RWPE2 (cell line): ENCODE measurements around the gene ZNF292.
"Not testable (repeated sequence)": the region's sequence is repeated elsewhere in the genome, so short reads cannot be mapped to it uniquely, and the experiment has no call there.

Experiments used
- ATAC-seq: fragments of 200-7000 bp; cut with Tn5 transposase; 3 replicates; pipeline ENCODE4 v1.9.1; 2021; ENCODE audit warnings: low read depth
- DNase-seq: peaks from one replicate; pipeline ENCODE4 v3.0.0-alpha.2; 2020; ENCODE audit warnings: low spot score
- H3K27ac ChIP-seq: fragments of 450-650 bp; 2 replicates; pipeline ENCODE4 v1.5.1; 2017; ENCODE audit warnings: mild to moderate bottlenecking; ENCODE audit not compliant: poor library complexity, severe bottlenecking
- H3K27me3 ChIP-seq: fragments of 250-450 bp; sonication (Bioruptor Pico); 2 replicates; pipeline ENCODE4 v1.5.1; 2021; ENCODE audit warnings: mild to moderate bottlenecking, moderate library complexity; ENCODE audit not compliant: insufficient read depth, poor library complexity, severe bottlenecking
- H3K36me3 ChIP-seq: fragments of 250-450 bp; sonication (Bioruptor Pico); 2 replicates; pipeline ENCODE4 v1.5.1; 2020; ENCODE audit warnings: low read depth, mild to moderate bottlenecking, moderate library complexity
- H3K4me1 ChIP-seq: fragments of 250-450 bp; sonication (Bioruptor Pico); 2 replicates; pipeline ENCODE4 v1.5.1; 2021; ENCODE audit warnings: mild to moderate bottlenecking, moderate library complexity; ENCODE audit not compliant: insufficient read depth, poor library complexity, severe bottlenecking
- H3K4me3 ChIP-seq: fragments of 250-450 bp; sonication (Bioruptor Pico); 2 replicates; pipeline ENCODE4 v1.5.1; 2021; ENCODE audit warnings: mild to moderate bottlenecking, moderate library complexity; ENCODE audit not compliant: severe bottlenecking
- H3K9me3 ChIP-seq: fragments of 250-450 bp; sonication (Bioruptor Pico); 2 replicates; pipeline ENCODE4 v1.5.1; 2021; ENCODE audit warnings: mild to moderate bottlenecking, moderate library complexity; ENCODE audit not compliant: severe bottlenecking
- CTCF ChIP-seq: fragments of 450-650 bp; IDR thresholded peaks from one replicate; pipeline ENCODE4 v1.5.1; 2017; ENCODE audit warnings: mild to moderate bottlenecking, moderate library complexity; ENCODE audit not compliant: poor library complexity, severe bottlenecking

Gene ZNF292

GRCh38 chr6:87127737-87128136 is 27.6 kb upstream of the ZNF292 start:
- TF ChIP-seq CTCF: no peak

GRCh38 chr6:87136963-87137362 is 18.4 kb upstream of the ZNF292 start:
- H3K27me3 ChIP-seq: no peaks in the 10 kb centered on the region
- no peak overlapping the region for H3K27ac ChIP-seq
- ATAC-seq (no peak), DNase-seq (no peak)
- TF ChIP-seq CTCF: no peak
- no peaks in the 10 kb centered on the region for H3K4me1 ChIP-seq
- H3K4me3 ChIP-seq: no peak overlapping the region
- no peaks in the 10 kb centered on the region for H3K36me3 ChIP-seq
- H3K9me3 ChIP-seq: no peaks in the 10 kb centered on the region

More at GRCh38 chr6:87127737-87128136, 27.6 kb upstream of the ZNF292 start:
- Histone ChIP-seq H3K27me3 (no peaks in the 10 kb centered on the region), H3K4me1 (no peaks in the 10 kb centered on the region), H3K27ac (no peak overlapping the region), H3K9me3 (no peaks in the 10 kb centered on the region), H3K4me3 (no peak overlapping the region), H3K36me3 (no peaks in the 10 kb centered on the region)
- ATAC-seq (no peak), DNase-seq (no peak)

GRCh38 chr6:87139236-87139635 is 16.1 kb upstream of the ZNF292 start:
- H3K4me3 ChIP-seq: no peak overlapping the region
- H3K36me3 ChIP-seq: no peaks in the 10 kb centered on the region
- no peaks in the 10 kb centered on the region for H3K9me3 ChIP-seq
- ATAC-seq (peak; percentile 71; the same call in 1 of the 3 replicates), DNase-seq (no peak)
- peaks cover 6% of the 10 kb centered on the region for H3K27me3 ChIP-seq
- TF ChIP-seq CTCF: peak; percentile 83
- H3K4me1 ChIP-seq: no peaks in the 10 kb centered on the region
- no peak overlapping the region for H3K27ac ChIP-seq

- not testable (repeated sequence) for H3K4me3 ChIP-seq, H3K36me3 ChIP-seq, DNase-seq, H3K27me3 ChIP-seq, H3K27ac ChIP-seq, ATAC-seq, H3K9me3 ChIP-seq, H3K4me1 ChIP-seq
Measured at GRCh38 chr6:87139927-87140326, 15.4 kb upstream of the ZNF292 start.

DNA sequence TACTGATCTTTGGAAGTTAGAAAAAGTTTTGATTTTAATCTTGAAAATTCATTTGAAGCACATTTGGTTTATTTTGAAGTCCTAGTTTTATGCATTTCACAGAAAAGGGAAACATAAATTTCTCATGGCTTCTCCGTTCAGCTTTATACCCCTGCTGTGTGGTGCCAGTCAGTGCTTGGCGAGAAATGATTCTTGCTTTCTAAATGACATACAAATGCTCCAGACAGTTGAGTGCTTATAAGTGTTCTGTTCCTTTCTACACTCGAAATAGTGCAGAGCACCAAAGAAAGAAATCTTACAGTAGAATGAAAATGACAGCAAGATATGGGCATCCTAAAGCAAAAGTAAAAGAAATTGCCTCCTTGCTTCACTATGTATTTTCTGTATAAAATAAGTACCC is 9.0 kb upstream of the ZNF292 start:
- Histone ChIP-seq H3K27me3 (peaks cover 6% of the 10 kb centered on the region), H3K9me3 (no peaks in the 10 kb centered on the region), H3K36me3 (no peaks in the 10 kb centered on the region), H3K4me3 (no peak overlapping the region), H3K27ac (no peak overlapping the region), H3K4me1 (no peaks in the 10 kb centered on the region)
- DNase-seq (no peak), ATAC-seq (no peak)
- no peak for TF ChIP-seq CTCF
